ENCODE measurements around the gene PSMG1. TPM values are rescaled to one million over a fixed set of nuclear protein-coding genes. Genes with fewer than 3 reads are reported as not detected.
"Not testable (repeated sequence)": the region's sequence is repeated elsewhere in the genome, so short reads cannot be mapped to it uniquely, and the experiment has no call there.

Gene PSMG1
- total RNA-seq, 1 experiment from 2014 or later: 169 TPM

DNA sequence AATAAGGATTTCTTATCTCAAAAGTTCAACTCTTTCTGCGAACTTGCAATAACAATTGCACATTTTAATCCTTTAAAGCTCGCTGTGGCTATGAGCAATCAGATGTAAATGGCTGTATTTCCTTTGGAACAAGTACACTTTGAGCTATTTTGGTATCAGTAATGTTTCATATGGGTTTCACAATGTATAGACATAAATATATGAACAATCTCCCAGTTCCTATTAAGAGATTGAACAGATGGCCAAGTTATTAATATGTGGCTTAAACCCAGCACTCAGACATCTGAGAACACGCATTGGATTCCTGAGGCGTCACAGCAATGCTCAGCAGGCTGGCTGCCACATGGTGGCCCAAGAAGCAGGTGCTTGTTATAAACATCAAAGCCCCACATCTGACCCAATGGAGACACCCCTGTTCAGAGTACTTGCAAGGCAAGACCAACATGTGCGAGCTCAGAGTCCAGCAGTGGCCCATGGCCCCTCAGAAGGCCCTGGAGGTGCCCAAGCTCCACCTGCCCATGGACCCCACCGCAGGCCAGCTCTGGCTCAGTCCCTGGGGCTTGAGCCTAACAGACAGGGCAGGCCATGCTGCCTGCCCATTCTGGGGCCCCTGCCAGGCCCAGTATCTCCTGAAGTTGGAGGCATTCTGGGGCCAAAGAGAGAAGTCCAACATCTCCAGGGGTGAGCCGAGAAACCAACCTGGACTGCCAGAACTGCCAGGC lies 23.7 kb downstream of the PSMG1 start:
- no peak for DNase-seq (ENCODE audit: low read depth)

DNA sequence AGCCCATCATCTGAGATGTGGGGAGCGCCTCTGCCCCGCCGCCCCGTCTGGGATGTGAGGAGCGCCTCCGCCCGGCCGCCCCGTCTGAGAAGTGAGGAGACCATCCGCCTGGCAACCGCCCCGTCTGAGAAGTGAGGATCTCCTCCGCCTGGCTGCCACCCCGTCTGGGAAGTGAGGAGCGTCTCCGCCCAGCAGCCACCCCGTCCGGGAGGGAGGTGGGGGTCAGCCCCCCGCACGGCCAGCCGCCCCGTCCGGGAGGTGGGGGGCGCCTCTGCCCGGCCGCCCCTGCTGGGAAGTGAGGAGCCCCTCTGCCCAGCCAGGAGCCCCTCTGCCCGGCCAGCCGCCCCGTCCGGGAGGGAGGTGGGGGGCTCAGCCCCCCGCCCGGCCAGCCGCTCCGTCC lies 26.0 kb downstream of the PSMG1 start:
- not testable (repeated sequence) for DNase-seq (ENCODE audit: low read depth)

DNA sequence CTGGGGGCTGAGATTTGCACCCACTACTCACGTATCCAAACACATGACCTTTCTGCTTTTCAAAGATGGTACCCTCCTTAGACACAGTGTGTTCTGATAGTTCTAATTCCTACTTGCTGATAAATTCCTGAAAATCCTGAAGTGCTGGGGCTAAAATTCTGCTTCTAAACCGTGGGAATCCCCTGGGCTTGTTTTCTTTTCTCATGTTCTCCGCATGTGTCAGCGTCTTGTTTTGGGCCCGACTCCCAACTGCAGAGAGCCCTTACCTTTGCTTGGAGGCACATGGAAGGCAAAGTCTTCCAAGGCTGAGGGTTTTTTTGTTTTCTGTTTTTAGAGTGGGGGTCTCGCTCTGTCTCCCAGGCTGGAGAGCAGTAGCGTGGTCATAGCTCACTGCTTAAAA lies 27.2 kb downstream of the PSMG1 start:
- DNase-seq (ENCODE audit: low read depth): no peak

DNA sequence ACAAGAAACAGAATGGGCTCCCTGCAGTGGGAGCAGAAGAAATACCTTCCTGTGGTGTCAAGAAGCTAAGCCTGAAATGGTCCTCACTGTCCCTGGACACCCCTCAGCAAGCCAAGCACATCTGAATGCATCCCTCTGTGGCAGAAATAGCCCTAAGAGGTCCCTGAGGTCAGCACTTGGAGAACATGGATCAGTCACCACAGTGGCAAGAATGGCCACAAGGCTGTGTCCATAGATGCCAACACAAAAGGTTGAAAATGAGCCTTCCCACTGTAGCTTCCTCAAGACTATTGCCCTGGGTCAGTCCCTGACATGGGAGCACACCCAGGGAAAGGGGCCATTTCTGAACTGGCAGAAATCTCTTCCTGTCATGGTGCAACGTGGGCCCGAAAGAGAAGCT lies 27.7 kb downstream of the PSMG1 start:
- no peak for DNase-seq (ENCODE audit: low read depth)

DNA sequence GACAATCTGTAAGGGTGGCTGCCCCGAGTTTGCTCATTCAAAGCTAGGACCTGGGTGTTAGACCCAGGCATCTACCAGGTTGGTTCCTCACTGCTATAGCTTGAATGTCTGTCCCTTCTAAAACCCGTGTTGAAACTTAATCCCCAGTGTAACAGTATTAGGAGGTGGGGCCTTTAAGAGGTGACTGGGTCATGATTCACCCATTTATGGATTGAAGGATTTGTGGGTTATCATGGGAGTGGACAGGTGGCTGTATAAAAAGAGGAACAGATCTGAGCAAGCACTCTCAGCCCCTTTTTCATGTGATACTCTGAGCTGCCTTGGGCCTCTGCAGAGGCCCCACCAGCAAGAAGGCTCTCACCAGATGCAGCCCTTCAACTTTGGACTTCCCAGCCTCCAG lies 29.4 kb downstream of the PSMG1 start:
- DNase-seq (ENCODE audit: low read depth): peak; percentile 23

DNA sequence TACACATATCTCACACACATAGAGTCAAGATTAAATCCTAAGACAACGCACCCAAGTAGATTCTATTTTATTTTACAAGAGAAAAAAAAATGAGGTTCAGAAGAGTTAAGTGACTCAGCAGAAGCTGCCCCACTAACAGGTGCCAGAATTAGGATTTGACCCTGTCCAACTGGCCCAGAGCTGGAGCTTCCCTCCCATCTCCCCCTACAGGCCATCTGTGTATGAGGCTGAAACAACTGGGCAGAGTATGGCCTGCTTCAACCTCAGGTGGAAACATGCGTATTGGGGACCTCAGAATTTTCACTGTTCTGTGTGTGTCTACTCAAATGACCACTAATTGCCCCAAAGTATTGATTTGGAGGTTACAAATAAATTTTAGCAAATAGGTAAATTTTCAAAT lies 29.9 kb downstream of the PSMG1 start:
- DNase-seq (ENCODE audit: low read depth): no peak

DNA sequence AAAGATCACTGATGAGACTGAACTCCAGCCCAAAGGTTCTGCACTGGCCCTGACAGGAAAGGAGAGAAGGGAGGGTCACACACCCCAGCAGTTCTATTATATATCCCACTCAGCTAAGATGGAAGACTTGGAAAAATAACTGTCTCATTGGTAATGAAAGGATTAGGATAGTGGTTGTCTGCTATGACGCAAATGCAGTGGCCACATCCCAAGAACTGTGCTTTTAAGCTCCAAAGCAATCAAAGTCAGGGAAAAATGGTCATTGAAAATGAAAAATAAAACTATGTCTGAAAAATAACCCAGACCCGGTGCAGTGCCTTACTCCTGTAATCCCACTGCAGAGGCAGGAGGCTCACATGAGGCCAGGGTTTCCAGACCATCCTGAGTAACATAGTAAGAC lies 31.0 kb downstream of the PSMG1 start:
- no peak for DNase-seq (ENCODE audit: low read depth)

DNA sequence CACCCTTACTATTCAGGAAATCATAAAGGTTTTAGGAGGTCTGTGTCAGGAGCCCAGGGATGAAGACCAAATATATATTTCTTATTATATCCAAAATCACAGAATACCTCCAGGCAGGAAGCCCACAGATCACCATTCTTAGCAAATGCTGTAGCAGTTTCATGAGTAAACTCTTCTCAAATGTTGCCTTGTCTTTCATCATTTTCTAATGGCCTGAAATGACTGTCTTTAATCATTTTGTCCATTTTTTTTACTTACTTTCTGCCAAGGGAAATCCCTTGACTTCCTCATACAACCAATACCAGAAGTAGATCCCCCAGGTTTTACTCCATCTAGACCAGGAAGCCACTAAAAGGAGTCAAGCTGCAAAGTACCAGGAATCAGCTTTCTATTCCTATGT lies 32.4 kb downstream of the PSMG1 start:
- no peak for DNase-seq (ENCODE audit: low read depth)

DNA sequence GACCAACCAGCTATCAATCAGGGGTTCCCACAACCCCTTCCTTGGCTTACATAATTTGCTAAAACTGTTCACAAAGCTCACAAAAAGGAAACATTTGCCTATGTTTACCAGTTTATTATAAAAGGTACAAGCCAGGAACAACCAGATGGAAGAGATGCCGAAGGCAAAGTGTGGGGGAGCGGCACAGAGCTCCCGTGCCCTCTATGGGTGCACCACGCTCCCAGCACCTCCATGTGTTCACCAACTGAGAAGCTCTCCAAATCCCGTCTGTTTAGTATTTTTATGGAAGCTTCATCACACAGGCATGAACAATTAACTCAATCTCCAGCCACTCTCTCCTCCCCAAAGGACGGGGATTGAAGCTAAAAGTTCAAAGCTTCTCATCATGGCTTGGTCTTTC lies 32.9 kb downstream of the PSMG1 start:
- DNase-seq (ENCODE audit: low read depth): no peak

DNA sequence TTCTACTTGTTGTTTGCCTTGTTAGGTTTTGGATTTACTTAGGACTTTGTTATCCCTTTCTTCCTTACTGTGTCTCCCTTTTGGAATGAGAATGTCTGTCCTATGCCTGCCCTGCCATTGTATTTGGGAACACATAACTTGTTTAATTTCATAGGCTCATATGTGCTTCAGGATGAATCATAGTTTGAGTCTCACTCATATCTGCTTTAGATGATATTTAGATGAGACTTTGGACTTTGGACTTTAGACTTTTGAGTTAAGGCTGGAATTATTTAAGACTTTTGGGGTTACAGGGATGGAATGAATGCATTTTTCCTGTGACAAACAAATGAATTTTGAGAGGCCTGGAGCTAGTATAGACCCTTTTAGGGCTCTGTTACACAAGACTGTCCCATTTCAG lies 33.4 kb downstream of the PSMG1 start:
- DNase-seq (ENCODE audit: low read depth): no peak

DNA sequence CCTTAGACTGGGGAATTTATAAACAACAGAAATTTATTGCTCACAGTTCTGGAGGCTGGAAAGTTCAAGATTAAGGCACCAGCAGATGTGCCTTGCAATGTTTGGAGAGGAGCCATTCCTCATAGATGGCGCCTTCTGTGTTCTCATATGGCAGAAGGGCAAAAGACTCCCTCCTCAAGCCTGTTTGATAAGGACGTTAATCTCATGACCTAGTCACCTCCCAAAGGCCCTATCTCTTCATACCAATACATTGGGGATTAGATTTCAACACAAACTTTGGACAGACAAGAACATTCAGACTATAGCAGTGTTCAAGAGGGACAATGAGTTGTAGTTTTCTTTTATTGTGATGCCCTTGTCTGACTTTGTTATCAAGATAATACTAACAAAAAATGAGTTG lies 34.3 kb downstream of the PSMG1 start:
- DNase-seq (ENCODE audit: low read depth): no peak

DNA sequence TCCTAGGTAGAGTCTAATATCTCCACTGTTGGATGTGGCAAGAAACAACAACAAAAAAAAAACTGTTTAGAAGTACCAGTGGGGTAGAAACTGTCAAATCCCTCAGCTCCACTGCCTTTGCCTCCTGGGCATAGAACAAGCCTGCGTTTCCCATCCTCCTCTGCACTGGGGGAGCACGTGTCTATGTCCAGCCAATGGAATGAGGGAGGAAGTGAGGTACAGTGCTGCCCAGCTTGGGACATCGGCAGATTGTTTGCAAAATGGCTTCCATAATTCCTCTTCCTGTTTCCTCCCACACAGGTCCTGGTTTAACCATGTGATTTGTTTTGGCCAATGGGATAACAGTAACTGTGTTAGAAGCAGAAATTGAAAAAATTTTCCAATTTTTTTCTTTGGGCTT lies 39.1 kb downstream of the PSMG1 start:
- DNase-seq (ENCODE audit: low read depth): peak; percentile 48

DNA sequence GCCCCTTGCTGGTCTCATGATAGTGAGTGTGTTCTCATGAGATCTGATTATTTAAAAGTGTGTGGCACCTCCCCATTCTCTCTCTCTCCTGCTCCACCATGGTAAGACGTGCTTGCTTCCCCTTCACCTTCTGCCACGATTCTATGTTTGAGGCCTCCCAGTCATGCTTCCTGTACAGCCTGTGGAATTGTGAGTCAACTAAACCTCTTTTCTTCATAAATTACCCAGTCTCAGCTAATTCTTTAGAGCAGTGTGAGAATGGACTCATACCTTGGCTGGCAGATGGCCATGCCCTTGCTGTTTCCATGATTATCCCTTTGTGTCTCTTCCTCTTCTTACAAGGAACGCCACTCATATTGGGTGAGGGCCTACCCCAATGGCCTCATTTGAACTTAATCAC lies 40.3 kb downstream of the PSMG1 start:
- DNase-seq (ENCODE audit: low read depth): peak; percentile 24

DNA sequence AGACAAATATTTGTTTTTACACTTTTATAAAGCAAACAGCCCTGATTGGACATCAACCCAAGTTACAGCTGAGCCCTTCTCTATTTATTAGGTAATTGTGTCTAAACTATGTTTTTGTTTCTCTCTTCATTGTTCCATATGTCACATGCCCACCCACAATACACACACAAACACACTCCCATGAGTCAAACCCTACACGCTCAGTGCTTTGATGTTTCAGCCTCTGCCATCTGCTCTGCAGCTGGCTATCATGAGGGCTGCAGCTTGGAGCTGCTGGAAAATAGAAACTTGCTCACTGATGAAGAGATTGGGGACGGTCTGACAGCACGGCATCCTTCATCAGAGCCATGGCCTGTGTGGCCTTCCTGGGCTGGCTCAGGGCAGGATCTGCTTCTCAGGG lies 41.7 kb downstream of the PSMG1 start:
- no peak for DNase-seq (ENCODE audit: low read depth)

DNA sequence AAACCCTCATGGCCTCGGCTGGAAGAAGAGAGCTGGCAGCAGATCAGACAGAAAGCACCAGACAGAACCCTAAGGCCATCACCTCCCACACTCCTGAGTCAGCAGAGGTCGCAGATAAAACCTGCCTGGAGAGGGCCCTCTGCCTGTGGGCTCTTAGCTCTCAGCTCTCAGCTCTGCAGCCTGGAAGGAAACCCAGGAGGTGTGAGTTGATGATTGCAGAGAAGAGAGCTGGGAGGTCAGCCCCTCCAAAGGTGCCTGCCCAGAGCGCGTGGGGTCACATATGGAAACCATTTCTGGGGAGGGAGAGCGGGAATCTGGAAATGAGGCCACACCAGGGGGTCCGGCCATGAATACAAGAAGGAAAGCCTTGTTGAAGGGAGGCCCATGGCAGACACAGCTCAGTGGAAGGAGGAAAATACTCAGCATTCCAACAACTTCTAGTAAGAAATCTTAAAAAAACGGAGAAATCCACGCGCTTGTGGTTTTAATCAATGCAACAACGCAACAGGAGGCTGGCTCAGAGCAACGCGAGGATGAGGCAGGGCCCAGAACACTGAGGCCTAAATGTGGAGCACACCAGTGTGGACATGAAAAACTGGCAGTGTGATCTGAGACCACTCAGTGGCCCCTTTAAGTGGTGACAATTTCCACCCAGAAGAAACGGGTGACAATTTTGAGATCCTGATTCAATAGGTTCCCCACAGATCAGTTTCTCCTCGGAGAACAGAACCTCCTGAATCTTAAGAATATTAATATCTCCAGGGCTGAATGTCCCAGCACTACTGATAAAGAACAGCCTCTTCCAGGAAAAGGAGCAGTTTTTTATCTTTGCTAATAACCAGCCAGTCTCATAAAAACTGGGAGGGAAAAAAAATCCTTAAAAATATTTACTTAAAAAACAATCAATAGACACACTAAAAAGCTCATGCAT lies 45.7 kb downstream of the PSMG1 start:
- no peak for DNase-seq (ENCODE audit: low read depth)

DNA sequence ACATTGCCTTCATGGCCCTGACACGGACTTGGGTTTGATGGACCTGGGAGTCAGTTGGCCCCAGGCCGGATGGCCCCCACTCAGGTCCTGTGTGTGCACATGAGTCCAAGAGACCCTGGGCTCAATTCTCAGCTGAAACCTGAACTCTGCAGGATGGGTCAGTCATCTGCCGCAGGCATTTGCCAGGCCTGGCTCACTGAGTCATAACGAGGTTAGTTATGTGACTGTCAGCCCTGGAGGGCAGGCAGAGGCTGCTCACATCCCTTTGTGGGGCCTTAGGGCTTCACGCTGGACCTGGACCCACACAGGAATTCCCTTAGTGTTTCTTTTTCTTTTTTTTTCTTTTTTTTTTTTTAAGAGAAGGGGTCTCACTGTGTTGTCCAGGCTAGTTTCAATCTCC lies 46.5 kb downstream of the PSMG1 start:
- peak; percentile 25 for DNase-seq (ENCODE audit: low read depth)

DNA sequence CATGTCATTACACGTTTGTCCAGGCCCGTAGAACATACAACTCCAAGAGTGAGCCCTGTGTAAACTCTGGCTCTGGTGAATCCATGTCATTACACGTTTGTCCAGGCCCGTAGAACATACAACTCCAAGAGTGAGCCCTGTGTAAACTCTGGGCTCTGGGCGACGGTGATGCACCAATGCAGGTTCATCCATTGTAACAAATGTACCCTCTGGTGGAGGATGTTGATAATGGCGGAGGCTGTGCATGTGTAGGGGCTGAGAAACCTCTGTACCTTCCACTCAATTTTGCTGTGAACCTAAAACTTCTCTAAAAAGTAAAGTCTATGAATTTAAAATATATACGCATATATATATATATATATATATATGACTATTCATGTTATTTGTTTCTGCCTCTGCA lies 47.1 kb downstream of the PSMG1 start:
- not testable (repeated sequence) for DNase-seq (ENCODE audit: low read depth)

DNA sequence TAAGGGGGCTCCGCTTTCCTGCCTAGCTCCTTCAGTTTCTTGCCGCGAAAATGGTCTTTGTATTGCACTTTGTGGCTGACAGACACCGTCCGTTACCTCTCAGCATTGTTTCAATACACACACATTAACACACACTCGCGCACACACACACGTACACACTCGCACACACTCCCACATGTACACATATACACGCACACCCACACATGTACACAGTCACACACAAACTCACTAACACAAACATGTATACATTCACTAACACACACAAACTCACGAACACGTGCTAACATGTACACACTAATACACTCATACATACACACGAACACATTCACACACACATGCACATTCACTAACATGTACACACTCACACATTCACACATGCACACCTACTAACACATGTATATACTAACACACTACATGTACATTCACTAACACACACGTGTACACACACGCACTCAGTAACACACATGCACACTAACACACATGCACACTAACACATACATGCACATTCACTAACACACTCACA lies 48.9 kb downstream of the PSMG1 start:
- no peak for DNase-seq (ENCODE audit: low read depth)

DNA sequence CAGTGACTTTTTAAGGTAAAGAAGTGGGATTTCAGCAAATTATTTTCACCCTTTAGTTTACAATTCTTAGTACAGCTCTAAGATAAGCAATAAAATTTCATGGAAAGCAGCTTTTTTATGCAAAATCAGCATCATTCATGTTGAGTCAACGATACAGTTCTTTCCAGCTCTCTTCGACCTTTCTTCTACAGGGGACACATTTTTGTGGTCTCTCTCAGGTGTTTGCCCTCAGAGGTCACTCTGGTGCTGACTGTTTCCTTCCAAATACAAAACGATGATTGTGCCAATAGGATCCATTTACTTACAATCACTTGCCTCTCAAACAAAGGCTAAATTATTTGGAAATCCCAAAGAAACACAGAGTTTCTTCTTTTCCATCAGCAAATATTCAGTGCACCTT lies 51.0 kb downstream of the PSMG1 start:
- DNase-seq (ENCODE audit: low read depth): peak; percentile 53

DNA sequence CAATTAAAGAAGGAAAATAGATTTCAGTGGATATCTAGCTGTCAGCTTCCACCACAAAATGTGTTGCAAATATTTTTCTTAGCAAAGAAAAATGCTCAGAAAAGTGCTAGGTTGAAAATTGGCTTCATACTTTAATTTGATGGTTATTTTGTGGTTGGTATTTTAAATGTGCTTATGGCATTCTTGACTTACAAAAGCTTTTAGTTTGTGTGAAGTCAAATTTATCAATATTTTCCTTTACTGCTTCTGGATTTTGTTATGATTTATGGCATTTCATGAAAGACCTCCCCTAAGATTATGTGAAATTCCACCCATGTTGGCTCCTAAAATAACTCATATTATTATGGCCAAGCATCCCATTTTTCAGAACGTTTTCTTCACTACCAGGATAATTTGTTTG lies 51.5 kb downstream of the PSMG1 start:
- DNase-seq (ENCODE audit: low read depth): no peak

DNA sequence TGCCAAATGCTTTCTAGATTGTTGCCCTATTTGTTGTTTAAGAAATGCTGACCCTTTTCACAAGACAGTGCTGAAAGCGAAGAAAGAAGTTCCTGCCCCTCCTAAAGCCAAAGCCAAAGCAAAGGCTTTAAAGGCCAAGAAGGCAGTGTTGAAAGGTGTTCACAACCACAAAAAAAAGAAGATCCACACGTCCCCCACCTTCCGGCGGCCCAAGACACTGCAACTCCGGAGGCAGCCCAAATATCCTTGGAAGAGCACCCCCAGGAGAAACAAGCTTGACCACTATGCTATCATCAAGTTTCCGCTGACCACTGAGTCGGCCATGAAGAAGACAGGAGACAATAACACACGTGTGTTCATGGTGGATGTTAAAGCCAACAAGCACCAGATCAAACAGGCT lies 55.7 kb downstream of the PSMG1 start:
- DNase-seq (ENCODE audit: low read depth): no peak

DNA sequence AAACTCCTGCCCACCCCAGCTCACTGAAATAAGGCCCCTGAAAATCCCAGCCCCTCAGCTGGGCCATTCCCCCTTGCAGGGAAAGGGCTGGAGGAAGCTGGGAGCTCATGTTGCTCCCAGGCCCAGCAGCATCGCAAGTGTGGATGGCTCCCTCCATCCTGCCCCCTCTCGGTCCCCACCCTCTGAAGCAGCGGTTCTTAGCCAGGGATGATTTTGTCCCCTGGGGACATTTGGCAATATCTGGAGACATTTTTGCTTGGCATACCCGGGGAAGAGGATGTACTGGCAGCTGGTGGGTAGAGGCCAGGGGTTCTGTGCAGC lies 56.8 kb downstream of the PSMG1 start:
- DNase-seq (ENCODE audit: low read depth): no peak
